B cell (primary cell): ENCODE measurements around the gene ZEB1.

Source experiments
- CTCF ChIP-seq: fragments of 200-600 bp; IDR thresholded peaks from one replicate; pipeline ENCODE4 v1.8.0; 2022; ENCODE audit warnings: antibody characterized with exemption, mild to moderate bottlenecking
- EZH2 ChIP-seq: IDR thresholded peaks from 2 replicates; pipeline ENCODE4 v1.6.1; 2012; ENCODE audit warnings: borderline replicate concordance, low read depth, mild to moderate bottlenecking, moderate library complexity, low read length; ENCODE audit not compliant: insufficient read depth, poor library complexity, severe bottlenecking

GRCh38 chr10:31291123-31291522, 27.9 kb upstream of the ZEB1 start:
- TF ChIP-seq CTCF, result no peak
- no peak for TF ChIP-seq EZH2
